HepG2 (cell line): Measurements from ENCODE around the gene OR2W1. TPM values are rescaled to one million over a fixed set of nuclear protein-coding genes. Genes with fewer than 3 reads are reported as not detected.
A peak's percentile ranks its signal among the peaks of the same experiment; 100 is the strongest.

Experiments used
- ATAD3A ChIP-seq: sonication (generic); formaldehyde crosslinking; IDR thresholded peaks from 2 replicates; pipeline ENCODE4 v1.4.0; 2020; ENCODE audit warnings: missing genetic modification reagents
- CHD2 ChIP-seq: IDR thresholded peaks from 2 replicates; pipeline ENCODE4 v1.6.1; 2011; ENCODE audit warnings: low read depth, low read length, improper control_type of control experiment
- FOXP1 ChIP-seq, 2 experiments: fragments of 450-650 bp in 1 of 2; IDR thresholded peaks; 2 replicates each; pipeline ENCODE4 v1.6.1; 2017 to 2018; ENCODE audit warnings: antibody characterized with exemption in 1 of 2
- KDM1A ChIP-seq: IDR thresholded peaks from 2 replicates; pipeline ENCODE4 v1.6.1; 2016; ENCODE audit warnings: missing compliant biosample characterization
- KDM6A ChIP-seq: IDR thresholded peaks from 2 replicates; pipeline ENCODE4 v1.6.1; 2016; ENCODE audit warnings: low read depth
- KLF11 ChIP-seq: IDR thresholded peaks from 2 replicates; pipeline ENCODE4 v1.6.1; 2016; ENCODE audit warnings: missing compliant biosample characterization
- KMT2A ChIP-seq: sonication (generic); formaldehyde crosslinking; IDR thresholded peaks from 2 replicates; pipeline ENCODE4 v1.4.0; 2020; ENCODE audit warnings: missing genetic modification reagents
- MLLT10 ChIP-seq: sonication (generic); formaldehyde crosslinking; IDR thresholded peaks from 2 replicates; pipeline ENCODE4 v1.4.0; 2020; ENCODE audit warnings: missing genetic modification reagents
- MLXIP ChIP-seq: sonication (generic); formaldehyde crosslinking; IDR thresholded peaks from 2 replicates; pipeline ENCODE4 v1.9.0; 2021; ENCODE audit warnings: missing genetic modification reagents, borderline replicate concordance
- NKX3-1 ChIP-seq: sonication (generic); formaldehyde crosslinking; IDR thresholded peaks from 2 replicates; pipeline ENCODE4 v1.5.0; 2020; ENCODE audit warnings: missing genetic modification reagents
- ONECUT2 ChIP-seq: sonication (generic); formaldehyde crosslinking; IDR thresholded peaks from 2 replicates; pipeline ENCODE4 v1.4.0; 2020; ENCODE audit warnings: missing genetic modification reagents
- ZBTB25 ChIP-seq: IDR thresholded peaks from 2 replicates; pipeline ENCODE4 v1.6.1; 2018; ENCODE audit warnings: missing genetic modification reagents
- ZBTB42 ChIP-seq: sonication (generic); formaldehyde crosslinking; IDR thresholded peaks from 2 replicates; pipeline ENCODE4 v1.5.0; 2020; ENCODE audit warnings: mild to moderate bottlenecking, missing genetic modification reagents
- ZFP1 ChIP-seq: IDR thresholded peaks from 2 replicates; pipeline ENCODE4 v1.6.1; 2016
- ZFP36L1 ChIP-seq: sonication (generic); formaldehyde crosslinking; IDR thresholded peaks from 2 replicates; pipeline ENCODE4 v1.8.0; 2022; ENCODE audit warnings: mild to moderate bottlenecking, missing genetic modification reagents, moderate library complexity
- ZFX ChIP-seq: sonication (generic); formaldehyde crosslinking; IDR thresholded peaks from 2 replicates; pipeline ENCODE4 v1.4.0; 2020; ENCODE audit warnings: mild to moderate bottlenecking, low read depth, missing genetic modification reagents, moderate library complexity
- ZMYM3 ChIP-seq: sonication (generic); formaldehyde crosslinking; IDR thresholded peaks from 2 replicates; pipeline ENCODE4 v1.5.1; 2020; ENCODE audit warnings: mild to moderate bottlenecking, missing genetic modification reagents
- ZNF143 ChIP-seq: sonication (generic); formaldehyde crosslinking; IDR thresholded peaks from 2 replicates; pipeline ENCODE4 v1.4.0; 2020; ENCODE audit warnings: missing genetic modification reagents
- ZNF264 ChIP-seq: sonication (generic); formaldehyde crosslinking; IDR thresholded peaks from 2 replicates; pipeline ENCODE4 v1.4.0; 2020; ENCODE audit warnings: missing genetic modification reagents
- ZNF335 ChIP-seq: sonication (generic); formaldehyde crosslinking; IDR thresholded peaks from 2 replicates; pipeline ENCODE4 v1.4.0; 2020; ENCODE audit warnings: missing genetic modification reagents
- ZNF619 ChIP-seq: sonication (generic); formaldehyde crosslinking; IDR thresholded peaks from 2 replicates; pipeline ENCODE4 v1.4.0; 2020; ENCODE audit warnings: mild to moderate bottlenecking, missing genetic modification reagents
- ZNF660 ChIP-seq: sonication (generic); formaldehyde crosslinking; IDR thresholded peaks from 2 replicates; pipeline ENCODE4 v1.5.1; 2020; ENCODE audit warnings: mild to moderate bottlenecking, low read depth, missing genetic modification reagents, borderline replicate concordance
- ZNF703 ChIP-seq: sonication (generic); formaldehyde crosslinking; IDR thresholded peaks from 2 replicates; pipeline ENCODE4 v1.5.1; 2020; ENCODE audit warnings: missing genetic modification reagents, mild to moderate bottlenecking, moderate library complexity, borderline replicate concordance
- ZNF782 ChIP-seq: sonication (generic); formaldehyde crosslinking; IDR thresholded peaks from 2 replicates; pipeline ENCODE4 v1.4.0; 2020; ENCODE audit warnings: missing genetic modification reagents, mild to moderate bottlenecking, borderline replicate concordance
- ZSCAN31 ChIP-seq: sonication (generic); formaldehyde crosslinking; IDR thresholded peaks from 2 replicates; pipeline ENCODE4 v1.5.0; 2020; ENCODE audit warnings: low read depth, mild to moderate bottlenecking, missing genetic modification reagents
- polyA plus RNA-seq, 8 experiments: library from polyadenylated mRNA; depleted of rRNA in 3 of 8; stranded (reverse) in 7 of 8; unstranded in 1 of 8; fragments of >200 nt; fragmentation: Illumina TruSeq in 4 of 8; extraction: Trizol in 4 of 8; gene quantifications; 2 replicates each; pipeline versions ENCODE4 v1.2.1 to v1.2.3, GENCODE V29; 2011 to 2016; ENCODE audit warnings: low read depth in 4 of 8, missing spikeins in 1 of 8, mixed read lengths in 1 of 8; ENCODE audit not compliant: insufficient read depth in 1 of 8
- total RNA-seq, 5 experiments: library from RNA; depleted of rRNA; stranded (reverse); fragments of >200 nt; fragmentation: Illumina TruSeq; extraction: Trizol; gene quantifications; 2 replicates each; pipeline ENCODE4 v1.2.3, GENCODE V29; 2016; ENCODE audit warnings: low read depth in 1 of 5

The OR2W1 gene
- total and polyA plus RNA-seq, 2 of the 13 experiments (the other 11 are each of a cell fraction or from before 2014, with no cell fraction given), result not detected

GRCh38 chr6:29016559-29017427 is 28.2 kb downstream of the OR2W1 start (continued):
- TF ChIP-seq ZNF619, result peak; percentile 79; the same call in 1 of the 2 replicates
- TF ChIP-seq KDM6A, result 0 out of 2 replicates have a peak, but pooled peaks have one; percentile 17
- peak; percentile 55 for TF ChIP-seq ZMYM3
- TF ChIP-seq CHD2, result no peak
- no peak for TF ChIP-seq ZBTB25 (CRISPR knock-in tag)
- no peak for TF ChIP-seq FOXP1 (IDR thresholded peaks at IDR 0.05)
- TF ChIP-seq FOXP1 (CRISPR knock-in tag; IDR thresholded peaks at IDR 0.05), result no peak
- TF ChIP-seq ZNF143 (CRISPR knock-in tag), result peak; percentile 30; the same call in 1 of the 2 replicates
- TF ChIP-seq ZBTB42 (CRISPR knock-in tag), result no peak
- TF ChIP-seq NKX3-1 (CRISPR knock-in tag), result 0 out of 2 replicates have a peak, but pooled peaks have one; percentile 2
- TF ChIP-seq ZSCAN31, result no peak
- TF ChIP-seq ZNF703, result no peak
- no peak for TF ChIP-seq MLLT10 (CRISPR knock-in tag)
- peak; percentile 21; the same call in 1 of the 2 replicates for TF ChIP-seq KMT2A
- TF ChIP-seq MLXIP (CRISPR knock-in tag), result no peak
- no peak for TF ChIP-seq KLF11 (CRISPR knock-in tag)
- TF ChIP-seq ZNF782, result no peak; the same call in 1 of the 2 replicates
- peak; percentile 24; the same call in 1 of the 2 replicates for TF ChIP-seq ZNF264 (CRISPR knock-in tag)
- TF ChIP-seq ONECUT2, result no peak
- TF ChIP-seq ZFX (CRISPR knock-in tag), result peak; percentile 67
- TF ChIP-seq ZFP1 (CRISPR knock-in tag), result peak; percentile 15; the same call in 1 of the 2 replicates
- TF ChIP-seq ZFP36L1 (CRISPR knock-in tag), result peak; percentile 46; the same call in 1 of the 2 replicates
- no peak for TF ChIP-seq ATAD3A
- TF ChIP-seq KDM1A (CRISPR knock-in tag), result no peak
- no peak for TF ChIP-seq ZNF335 (CRISPR knock-in tag)
- TF ChIP-seq ZNF660, result no peak
